GM10266 (cell line): Measurements from ENCODE around the gene RAET1G.
"Not testable (repeated sequence)": the region's sequence is repeated elsewhere in the genome, so short reads cannot be mapped to it uniquely, and the experiment has no call there.

ENCODE experiments used
- DNase-seq: peaks from one replicate; pipeline ENCODE4 v3.0.0; 2012; ENCODE audit errors: extremely low spot score
- TF ChIP-seq, protein P1 (sequence below): IDR thresholded peaks from 2 replicates; pipeline ENCODE4 v1.5.1; 2012; ENCODE audit warnings: mild to moderate bottlenecking, low read depth; ENCODE audit not compliant: control insufficient read depth, insufficient read depth; ENCODE audit errors: missing control alignments

Gene RAET1G

DNA sequence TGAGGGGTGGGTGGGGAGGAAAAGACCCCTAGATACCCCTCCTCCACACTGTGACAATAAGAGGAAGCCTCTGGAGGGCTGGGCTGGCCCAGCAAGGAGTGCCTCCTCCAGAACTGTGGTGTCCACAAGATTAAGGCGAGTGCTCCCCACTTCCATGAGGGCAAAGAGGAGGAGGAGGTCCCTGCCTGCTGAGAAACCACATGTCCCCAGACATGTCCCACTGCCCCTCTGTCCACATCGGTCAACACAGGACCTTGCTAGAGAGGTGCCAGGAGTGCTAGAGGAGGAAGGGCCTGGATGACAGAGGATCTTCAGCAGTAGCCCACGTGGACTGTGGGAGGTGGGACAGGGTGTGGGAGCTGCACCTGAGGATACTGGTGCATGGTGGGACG, 3.1 kb downstream of the RAET1G start:
- DNase-seq = no peak
- TF ChIP-seq, protein P1, sequence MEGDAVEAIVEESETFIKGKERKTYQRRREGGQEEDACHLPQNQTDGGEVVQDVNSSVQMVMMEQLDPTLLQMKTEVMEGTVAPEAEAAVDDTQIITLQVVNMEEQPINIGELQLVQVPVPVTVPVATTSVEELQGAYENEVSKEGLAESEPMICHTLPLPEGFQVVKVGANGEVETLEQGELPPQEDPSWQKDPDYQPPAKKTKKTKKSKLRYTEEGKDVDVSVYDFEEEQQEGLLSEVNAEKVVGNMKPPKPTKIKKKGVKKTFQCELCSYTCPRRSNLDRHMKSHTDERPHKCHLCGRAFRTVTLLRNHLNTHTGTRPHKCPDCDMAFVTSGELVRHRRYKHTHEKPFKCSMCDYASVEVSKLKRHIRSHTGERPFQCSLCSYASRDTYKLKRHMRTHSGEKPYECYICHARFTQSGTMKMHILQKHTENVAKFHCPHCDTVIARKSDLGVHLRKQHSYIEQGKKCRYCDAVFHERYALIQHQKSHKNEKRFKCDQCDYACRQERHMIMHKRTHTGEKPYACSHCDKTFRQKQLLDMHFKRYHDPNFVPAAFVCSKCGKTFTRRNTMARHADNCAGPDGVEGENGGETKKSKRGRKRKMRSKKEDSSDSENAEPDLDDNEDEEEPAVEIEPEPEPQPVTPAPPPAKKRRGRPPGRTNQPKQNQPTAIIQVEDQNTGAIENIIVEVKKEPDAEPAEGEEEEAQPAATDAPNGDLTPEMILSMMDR = no peak

DNA sequence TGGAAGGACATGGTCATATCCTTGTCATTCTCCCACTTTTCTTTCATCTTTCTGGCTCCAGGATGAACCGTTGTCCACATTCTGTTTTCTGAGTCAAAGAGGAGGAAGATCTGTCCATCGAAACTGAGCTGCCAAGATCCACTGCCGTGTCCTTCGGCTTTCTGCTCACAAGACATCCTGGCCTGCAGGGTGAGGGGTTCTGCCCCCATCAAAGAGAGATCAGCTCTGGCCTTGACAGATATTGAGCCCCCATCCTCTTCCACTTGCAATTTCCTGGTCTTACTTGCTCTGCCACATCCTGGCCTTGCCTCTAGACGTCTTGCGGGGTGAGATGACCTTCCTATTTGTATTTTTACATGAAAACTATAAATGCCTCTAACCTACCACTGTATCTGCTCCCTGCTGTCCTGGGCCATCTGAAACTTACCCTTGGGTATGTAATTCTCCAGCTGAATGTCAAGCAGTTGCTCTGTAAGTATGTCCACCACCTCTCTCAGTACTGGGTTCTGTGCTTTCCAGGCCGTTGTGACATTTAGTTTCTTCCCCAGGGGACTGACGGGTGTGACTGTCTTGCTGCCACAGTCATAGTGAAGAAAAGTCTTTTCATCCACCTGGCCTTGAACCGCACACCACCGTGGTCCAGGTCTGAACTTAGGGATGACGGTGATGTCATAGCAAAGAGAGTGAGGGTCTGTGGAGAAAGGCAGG, 3.6 kb downstream of the RAET1G start:
- not testable (repeated sequence) for DNase-seq

DNA sequence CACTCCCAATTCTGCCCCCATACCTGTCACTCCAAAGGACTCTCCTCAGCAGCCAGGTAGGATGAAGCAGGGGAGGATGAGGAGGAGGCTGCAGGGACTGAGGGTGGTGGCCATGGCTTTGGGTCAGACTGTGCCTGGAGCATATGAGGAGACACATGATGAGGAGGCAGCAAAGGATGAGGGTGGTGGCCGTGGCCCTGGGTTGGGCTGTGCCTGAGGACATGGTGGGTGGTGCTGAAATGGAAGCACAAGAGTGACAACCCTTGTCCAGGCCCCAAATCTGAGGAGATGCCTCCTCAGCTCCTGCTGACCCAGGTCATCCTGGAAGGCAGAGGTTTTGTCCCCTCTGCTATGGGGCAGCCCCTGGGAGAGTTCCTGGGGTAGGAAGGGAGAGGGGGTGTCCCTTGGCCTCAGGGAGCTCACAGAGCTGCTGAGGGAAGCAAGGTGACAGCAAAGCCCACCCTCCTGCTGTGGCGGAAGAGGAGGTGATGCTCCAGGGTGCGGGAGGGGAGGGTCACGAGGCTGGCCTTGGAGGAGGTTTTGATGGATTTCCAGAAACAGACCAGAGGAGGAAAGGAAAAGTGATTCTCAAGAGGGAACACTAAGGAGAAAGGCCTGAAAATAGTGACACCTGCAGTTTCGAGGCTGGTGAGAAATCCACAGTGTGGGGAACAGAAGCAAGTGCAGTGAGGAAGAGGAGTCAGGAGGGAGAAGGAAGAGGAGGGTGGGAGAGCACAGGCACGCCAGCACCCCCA, 4.6 kb downstream of the RAET1G start:
- TF ChIP-seq, protein P1 = no peak
- no peak for DNase-seq

DNA sequence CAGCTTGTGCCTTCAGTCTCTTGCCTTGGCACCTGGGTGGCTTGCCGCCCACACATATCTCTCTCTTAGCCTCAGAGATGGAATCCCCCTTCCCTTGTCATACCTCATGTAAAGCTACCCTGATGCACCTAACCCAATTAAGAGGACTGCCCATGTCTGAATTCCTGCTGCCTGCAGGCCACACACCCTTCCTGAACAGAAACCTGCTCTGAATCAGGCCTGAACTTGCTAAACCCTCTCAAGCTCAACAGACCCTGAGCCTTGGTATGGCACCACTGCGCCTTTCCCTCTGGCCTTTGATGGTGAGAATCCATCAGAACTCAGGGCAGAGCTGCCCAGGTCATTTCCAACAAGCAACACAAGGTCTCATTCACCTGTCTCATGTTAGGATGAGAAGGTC, 5.2 kb downstream of the RAET1G start:
- TF ChIP-seq, protein P1 = no peak
- DNase-seq = no peak

DNA sequence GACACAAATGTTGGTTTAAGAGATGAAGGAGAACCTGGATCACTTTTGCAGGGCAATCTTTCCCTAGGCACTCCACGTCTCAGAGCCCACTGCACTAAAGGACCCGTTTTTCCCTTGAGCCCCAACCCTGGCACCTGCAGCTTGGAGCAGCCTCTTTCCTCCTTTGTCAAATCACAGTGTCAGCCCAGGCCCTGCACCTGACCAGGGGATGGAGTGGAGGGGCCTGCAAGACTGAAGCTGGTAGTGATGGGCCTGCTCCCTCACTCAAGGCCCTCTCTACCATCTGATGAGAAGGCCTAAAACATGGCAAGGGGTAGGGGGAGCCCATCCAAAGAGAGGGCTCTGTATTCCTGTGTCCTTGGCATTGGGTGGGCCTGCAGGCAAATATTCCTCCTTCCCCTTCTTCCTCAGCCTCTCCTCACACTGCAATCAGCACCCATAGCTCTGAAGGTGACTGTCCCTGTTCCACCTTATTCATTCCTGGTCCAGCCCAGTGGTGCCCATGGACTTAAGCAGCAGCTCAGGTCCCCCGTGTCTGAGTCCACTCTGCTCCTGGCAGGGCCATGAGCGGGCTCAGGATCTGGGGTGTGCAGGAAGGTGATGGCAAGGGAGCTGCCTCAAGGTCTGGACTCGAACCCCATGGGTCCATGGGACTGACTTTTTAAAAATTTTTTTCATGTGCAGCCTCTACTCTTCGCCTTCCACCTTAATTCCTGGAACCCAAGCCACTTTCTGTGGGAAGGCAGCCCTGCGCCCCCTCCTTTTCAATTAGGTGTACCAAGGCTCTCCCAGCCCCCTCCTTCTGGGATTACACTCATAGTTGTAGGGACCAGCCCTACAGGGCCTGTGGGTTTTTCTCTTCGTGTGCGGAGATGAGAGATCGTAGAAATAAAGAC, 6.7 kb downstream of the RAET1G start:
- DNase-seq = no peak
- TF ChIP-seq, protein P1 = no peak

DNA sequence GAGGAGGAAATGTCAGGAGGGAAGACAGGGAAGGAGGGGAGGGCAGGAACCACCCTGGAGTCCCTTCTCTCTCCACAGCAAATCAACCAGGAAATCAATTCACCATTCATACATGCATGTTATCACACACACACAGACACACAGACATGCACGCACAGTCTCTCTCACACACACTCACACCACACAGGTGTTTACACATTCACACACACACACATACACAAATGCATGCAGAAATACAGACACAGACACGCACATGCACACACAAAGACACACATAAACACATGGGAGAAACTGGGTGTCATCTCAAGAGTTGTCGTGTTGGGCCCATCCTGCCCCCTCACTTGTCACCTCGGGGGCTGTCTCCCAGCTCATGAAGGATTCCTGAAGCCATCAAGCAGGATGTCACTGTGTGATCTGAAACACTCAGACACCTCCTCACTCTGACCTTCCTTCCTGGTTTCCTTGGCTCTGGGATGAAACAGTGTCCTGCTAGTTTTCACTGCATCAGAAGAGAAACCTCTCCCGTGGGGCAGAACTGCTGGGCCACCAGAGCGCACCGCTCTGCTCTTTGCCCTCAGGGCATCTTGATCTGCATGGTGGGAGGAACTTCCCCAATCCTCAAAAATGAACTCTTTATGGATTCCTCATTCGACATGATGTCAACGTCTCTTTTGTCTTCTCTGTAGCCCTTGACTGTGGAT, 9.2 kb downstream of the RAET1G start:
- DNase-seq = no peak
- TF ChIP-seq, protein P1 = no peak

DNA sequence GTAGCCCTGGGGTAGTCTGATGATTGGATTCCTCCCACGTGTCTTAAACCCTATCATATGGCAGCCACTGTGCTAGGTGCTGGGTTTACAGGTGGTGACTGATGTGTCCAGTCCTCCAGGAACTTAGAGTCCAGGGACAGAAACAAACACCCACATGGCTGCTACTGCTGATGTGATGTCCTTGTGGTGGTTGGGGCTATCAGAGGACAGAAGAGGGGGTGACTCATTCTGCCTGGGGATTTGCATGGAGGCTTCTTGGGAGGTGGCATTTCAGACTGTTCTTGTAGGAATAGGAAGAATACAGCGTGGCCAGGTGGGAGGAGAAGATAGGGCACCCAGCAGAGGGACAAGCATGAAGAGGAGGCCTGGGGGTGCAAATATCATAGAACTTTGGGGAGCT, 9.8 kb downstream of the RAET1G start:
- TF ChIP-seq, protein P1 = no peak
- no peak for DNase-seq

DNA sequence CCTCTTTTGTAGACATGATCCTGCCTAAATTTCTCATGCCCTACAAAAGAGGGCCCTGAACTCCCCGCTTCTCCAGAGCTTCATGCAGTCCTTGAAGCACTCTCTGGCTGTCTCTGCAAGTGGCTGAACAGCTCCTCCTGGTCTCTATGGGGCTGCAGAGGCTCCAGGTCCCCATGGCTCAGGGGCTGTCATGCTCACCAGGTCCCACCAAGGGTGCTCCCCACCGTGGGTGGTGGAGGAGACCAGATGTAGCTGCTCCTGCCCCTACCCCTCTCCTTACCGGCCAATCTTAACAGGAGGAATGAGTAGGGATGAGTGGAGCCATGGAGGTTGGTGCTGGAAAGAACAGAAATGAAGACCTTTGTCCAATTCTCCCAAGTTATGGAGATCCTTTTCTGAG, 10.2 kb downstream of the RAET1G start:
- DNase-seq = not testable (repeated sequence)
